Measurements from ENCODE around the gene USP21.

Gene USP21

DNA sequence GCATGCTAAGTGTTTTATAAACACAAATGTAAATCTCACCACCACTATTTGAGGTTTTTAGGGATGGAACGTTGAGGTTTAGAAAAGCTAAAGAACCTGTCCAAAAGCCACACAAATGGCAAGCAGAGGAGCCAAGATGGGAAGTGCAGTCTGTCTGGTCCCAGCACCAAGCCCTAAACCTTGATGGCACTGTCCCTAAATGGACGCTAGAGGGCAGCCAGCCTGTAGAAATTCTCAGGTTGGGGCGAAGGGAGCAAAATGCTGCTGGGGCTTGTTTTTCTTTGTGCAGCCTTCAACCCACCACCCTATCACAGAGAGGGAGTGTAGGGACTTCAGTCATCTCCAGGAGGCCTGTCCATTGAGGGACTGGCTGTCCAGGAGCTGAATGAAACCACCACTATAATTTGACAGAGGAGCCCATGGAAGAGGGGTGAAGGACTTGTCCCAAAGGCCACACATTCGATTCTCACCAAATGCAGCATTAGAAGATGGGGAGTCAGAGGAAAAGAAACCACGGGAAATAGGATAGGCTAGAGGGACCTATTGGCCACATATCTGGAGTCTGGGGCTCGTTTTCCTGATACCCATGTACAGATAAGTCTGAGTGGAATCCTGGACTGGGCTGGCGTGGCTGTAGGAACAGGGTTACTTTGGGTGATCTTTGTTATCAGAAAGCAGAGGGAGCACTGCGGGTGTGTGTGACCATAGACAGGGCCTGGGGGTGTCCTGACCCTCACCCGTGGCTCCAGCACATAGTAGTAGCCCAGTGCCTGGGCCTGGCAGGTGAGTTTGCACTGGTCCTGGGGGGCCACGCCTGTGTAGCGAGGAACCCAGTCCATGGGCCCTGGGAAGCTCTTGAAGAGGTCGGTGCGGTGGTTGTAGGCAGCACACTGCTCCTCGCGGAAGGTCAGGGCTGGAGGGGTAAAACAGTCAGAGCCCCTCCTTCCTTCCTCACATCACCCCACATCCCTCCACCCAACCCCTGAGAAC, 33.5 kb downstream of the USP21 start:
- H3K27me3 ChIP-seq (ENCODE audit: control insufficient read depth, insufficient read depth, low read length): peaks cover 10% of the 10 kb centered on the region
- no peak overlapping the region for H3K9ac ChIP-seq (ENCODE audit: low read length)
- H3K4me1 ChIP-seq (ENCODE audit: control insufficient read depth, insufficient read depth, low read length): peaks cover 10% of the 10 kb centered on the region
- H3K4me3 ChIP-seq (ENCODE audit: low read length): no peak overlapping the region
- no peaks in the 10 kb centered on the region for H3K36me3 ChIP-seq (ENCODE audit: control insufficient read depth, insufficient read depth, low read length)
- no peaks in the 10 kb centered on the region for H3K9me3 ChIP-seq (ENCODE audit: control insufficient read depth, low read length)

DNA sequence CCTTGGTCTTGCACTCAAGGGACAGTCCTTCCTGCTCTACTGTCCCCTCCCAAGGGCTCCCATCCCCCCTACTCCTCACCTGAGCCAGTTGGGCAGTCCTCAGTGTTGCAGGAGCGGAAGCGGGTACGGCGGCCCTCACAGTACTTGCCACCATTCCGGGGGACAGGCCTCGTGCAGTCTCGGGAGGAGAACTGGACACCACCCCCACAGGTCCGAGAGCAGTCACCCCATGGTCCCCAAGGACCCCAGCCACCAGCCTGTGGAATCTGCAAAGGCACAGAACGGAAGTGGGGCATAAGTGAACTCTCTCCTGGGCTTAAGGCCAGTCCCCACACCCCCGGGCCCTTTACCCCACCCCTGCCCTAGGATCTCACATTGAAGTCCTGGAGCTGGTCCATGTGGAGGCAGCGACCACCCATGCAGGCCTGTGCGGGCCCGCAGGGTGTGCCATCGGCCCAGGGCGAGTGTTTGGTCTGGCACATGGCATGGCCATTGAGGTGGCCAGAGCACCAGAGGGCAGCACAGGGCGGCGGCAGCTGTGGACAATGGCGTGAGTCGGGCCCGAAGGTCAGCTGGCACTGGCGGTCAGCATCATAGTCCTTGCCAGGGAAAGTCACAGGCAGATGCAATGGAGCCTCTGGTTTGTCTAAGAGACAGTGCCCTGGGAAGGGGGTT, 34.4 kb downstream of the USP21 start:
- H3K36me3 ChIP-seq (ENCODE audit: control insufficient read depth, insufficient read depth, low read length): no peaks in the 10 kb centered on the region
- no peak overlapping the region for H3K4me3 ChIP-seq (ENCODE audit: low read length)
- H3K9me3 ChIP-seq (ENCODE audit: control insufficient read depth, low read length): no peaks in the 10 kb centered on the region
- peaks cover 15% of the 10 kb centered on the region for H3K4me1 ChIP-seq (ENCODE audit: control insufficient read depth, insufficient read depth, low read length)
- no peak overlapping the region for H3K9ac ChIP-seq (ENCODE audit: low read length)
- peaks cover 10% of the 10 kb centered on the region for H3K27me3 ChIP-seq (ENCODE audit: control insufficient read depth, insufficient read depth, low read length)

DNA sequence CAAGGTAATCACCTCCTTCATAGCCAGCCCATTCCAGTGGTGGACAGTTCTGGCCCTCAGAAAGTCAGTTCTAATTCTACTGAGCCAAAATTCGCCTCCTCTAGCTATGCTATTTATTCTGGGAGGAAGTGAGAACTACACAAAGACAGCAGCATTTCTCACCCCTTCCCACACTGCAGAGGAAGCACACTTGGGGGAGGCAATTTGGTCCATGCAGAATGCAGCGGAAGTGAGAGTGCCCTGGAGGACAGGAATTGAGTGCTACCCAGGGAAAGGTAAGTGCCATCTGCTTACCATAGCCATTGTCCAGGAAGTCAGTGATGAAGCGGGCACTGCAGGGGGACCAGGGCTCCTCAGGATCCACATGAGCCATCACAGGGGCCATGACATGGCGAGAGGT, 35.9 kb downstream of the USP21 start:
- no peaks in the 10 kb centered on the region for H3K36me3 ChIP-seq (ENCODE audit: control insufficient read depth, insufficient read depth, low read length)
- H3K9ac ChIP-seq (ENCODE audit: low read length): no peak overlapping the region
- H3K9me3 ChIP-seq (ENCODE audit: control insufficient read depth, low read length): no peaks in the 10 kb centered on the region
- peaks cover 10% of the 10 kb centered on the region for H3K27me3 ChIP-seq (ENCODE audit: control insufficient read depth, insufficient read depth, low read length)
- H3K4me3 ChIP-seq (ENCODE audit: low read length): no peak overlapping the region
- peaks cover 18% of the 10 kb centered on the region for H3K4me1 ChIP-seq (ENCODE audit: control insufficient read depth, insufficient read depth, low read length)

- Histone ChIP-seq H3K36me3 (ENCODE audit: control insufficient read depth, insufficient read depth, low read length) (no peaks in the 10 kb centered on the region), H3K4me3 (ENCODE audit: low read length) (no peak overlapping the region), H3K9ac (ENCODE audit: low read length) (peak overlapping the region; percentile 18), H3K9me3 (ENCODE audit: control insufficient read depth, low read length) (no peaks in the 10 kb centered on the region), H3K4me1 (ENCODE audit: control insufficient read depth, insufficient read depth, low read length) (peaks cover 28% of the 10 kb centered on the region), H3K27me3 (ENCODE audit: control insufficient read depth, insufficient read depth, low read length) (peaks cover 6% of the 10 kb centered on the region)
These were observed 36.8 kb downstream of the USP21 start for GRCh38 chr1:161196111-161196510.

DNA sequence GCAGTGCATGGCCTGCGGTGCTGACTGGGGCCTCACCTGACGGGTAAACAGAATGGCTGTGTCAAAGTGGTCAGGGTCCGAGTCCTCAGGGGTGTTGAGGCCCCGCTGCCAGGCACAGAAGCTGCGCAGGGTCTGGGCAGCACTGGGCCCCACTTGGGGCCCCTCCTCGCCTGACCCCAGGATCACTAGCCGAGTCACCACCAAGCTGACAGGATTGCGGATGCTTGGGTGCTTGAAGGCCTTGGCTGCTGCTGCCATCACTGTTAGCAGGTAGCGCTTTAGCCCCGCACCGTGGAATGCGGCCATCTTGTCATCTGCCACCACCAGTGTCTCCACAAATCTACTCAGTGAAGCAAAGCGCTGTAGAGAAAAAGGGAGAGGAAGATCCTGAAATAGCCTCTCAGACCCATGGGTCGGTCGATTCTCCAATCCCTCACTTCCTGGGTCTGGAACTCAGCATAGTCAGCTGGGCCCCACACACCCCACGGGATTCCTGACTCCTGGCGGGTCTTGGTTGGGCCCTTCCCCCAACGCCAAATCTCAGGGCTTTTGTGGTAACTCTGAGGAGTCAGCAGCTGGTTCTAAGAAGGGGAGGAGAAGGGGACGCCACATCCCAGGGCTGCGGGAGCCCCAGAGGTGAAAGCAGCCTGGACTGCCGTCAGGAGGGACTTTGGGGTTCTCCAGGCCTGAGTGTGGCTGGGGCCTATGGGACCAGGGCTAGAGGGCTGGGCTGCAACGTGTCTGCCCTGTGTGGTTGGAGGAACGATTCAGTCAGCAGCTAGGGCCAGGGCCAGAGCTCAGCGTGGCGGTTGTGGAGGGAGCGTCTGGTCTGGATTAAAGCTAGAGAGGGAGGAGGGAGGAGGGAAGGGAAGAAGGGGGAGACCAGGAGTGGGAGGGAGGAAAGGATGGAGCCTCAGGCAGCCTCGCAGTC, 37.5 kb downstream of the USP21 start:
- peaks cover 35% of the 10 kb centered on the region for H3K4me1 ChIP-seq (ENCODE audit: control insufficient read depth, insufficient read depth, low read length)
- peaks cover 3% of the 10 kb centered on the region for H3K27me3 ChIP-seq (ENCODE audit: control insufficient read depth, insufficient read depth, low read length)
- H3K4me3 ChIP-seq (ENCODE audit: low read length): no peak overlapping the region
- no peaks in the 10 kb centered on the region for H3K36me3 ChIP-seq (ENCODE audit: control insufficient read depth, insufficient read depth, low read length)
- H3K9ac ChIP-seq (ENCODE audit: low read length): peak overlapping the region; percentile 45
- H3K9me3 ChIP-seq (ENCODE audit: control insufficient read depth, low read length): no peaks in the 10 kb centered on the region

DNA sequence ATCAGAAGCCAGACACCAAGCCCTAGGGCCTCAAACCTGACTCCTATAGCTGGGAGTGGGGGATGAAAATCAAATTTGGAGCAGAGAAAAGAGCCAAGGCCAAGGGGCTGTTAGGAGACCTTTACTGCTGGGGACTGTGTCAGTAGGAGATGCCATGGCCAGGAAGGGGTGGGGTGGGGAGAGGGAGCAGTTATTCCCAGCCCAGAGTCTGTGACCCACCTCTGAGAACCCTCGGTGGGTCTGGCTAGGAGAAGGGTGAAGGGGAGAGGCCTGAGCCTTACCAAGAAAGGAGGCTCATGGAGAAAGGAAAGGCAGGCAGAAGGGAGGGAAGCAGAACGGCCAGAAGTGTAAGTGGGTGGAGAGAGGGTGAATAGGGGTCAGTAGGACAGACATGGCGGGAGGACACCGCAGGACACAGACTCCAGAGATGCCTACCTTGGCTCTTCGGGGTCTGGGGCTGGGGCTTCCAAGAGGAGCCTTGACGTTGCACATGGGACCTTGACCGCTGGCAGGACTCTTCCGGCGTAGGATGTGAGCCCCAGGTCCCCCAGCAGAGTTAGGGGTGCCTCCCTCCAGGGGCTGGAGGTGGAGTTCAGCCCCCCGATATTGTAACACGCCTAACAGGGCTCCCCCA, 38.4 kb downstream of the USP21 start:
- Histone ChIP-seq H3K9me3 (ENCODE audit: control insufficient read depth, low read length) (no peaks in the 10 kb centered on the region), H3K4me3 (ENCODE audit: low read length) (no peak overlapping the region), H3K36me3 (ENCODE audit: control insufficient read depth, insufficient read depth, low read length) (no peaks in the 10 kb centered on the region), H3K4me1 (ENCODE audit: control insufficient read depth, insufficient read depth, low read length) (peaks cover 36% of the 10 kb centered on the region), H3K9ac (ENCODE audit: low read length) (peak overlapping the region; percentile 46), H3K27me3 (ENCODE audit: control insufficient read depth, insufficient read depth, low read length) (no peaks in the 10 kb centered on the region)

- Histone ChIP-seq H3K4me1 (ENCODE audit: control insufficient read depth, insufficient read depth, low read length) (peaks cover 42% of the 10 kb centered on the region), H3K9me3 (ENCODE audit: control insufficient read depth, low read length) (no peaks in the 10 kb centered on the region), H3K27me3 (ENCODE audit: control insufficient read depth, insufficient read depth, low read length) (no peaks in the 10 kb centered on the region), H3K36me3 (ENCODE audit: control insufficient read depth, insufficient read depth, low read length) (no peaks in the 10 kb centered on the region), H3K9ac (ENCODE audit: low read length) (peak overlapping the region; percentile 46), H3K4me3 (ENCODE audit: low read length) (no peak overlapping the region)
These were observed 39.0 kb downstream of the USP21 start for GRCh38 chr1:161198194-161198896.

GRCh38 chr1:161198897-161199431, 39.7 kb downstream of the USP21 start, which contains the start of gene ADAMTS4:
ADAMTS4 (minus strand) TSS chr1:161199054; CDS start chr1:161198627, 427 bp downstream.
- peak within 1 kb of the TSS; percentile 46 for H3K9ac ChIP-seq (ENCODE audit: low read length)
- H3K4me1 ChIP-seq (ENCODE audit: control insufficient read depth, insufficient read depth, low read length): peaks cover 46% of the 10 kb centered on the region
- no peaks in the 10 kb centered on the region for H3K9me3 ChIP-seq (ENCODE audit: control insufficient read depth, low read length)
- no peaks in the 10 kb centered on the region for H3K36me3 ChIP-seq (ENCODE audit: control insufficient read depth, insufficient read depth, low read length)
- no peaks in the 10 kb centered on the region for H3K27me3 ChIP-seq (ENCODE audit: control insufficient read depth, insufficient read depth, low read length)
- no peak within 1 kb of the TSS for H3K4me3 ChIP-seq (ENCODE audit: low read length)

GRCh38 chr1:161199506-161200139, 40.3 kb downstream of the USP21 start:
- Histone ChIP-seq H3K9ac (ENCODE audit: low read length) (peak overlapping the region; percentile 99), H3K9me3 (ENCODE audit: control insufficient read depth, low read length) (no peaks in the 10 kb centered on the region), H3K36me3 (ENCODE audit: control insufficient read depth, insufficient read depth, low read length) (no peaks in the 10 kb centered on the region), H3K27me3 (ENCODE audit: control insufficient read depth, insufficient read depth, low read length) (no peaks in the 10 kb centered on the region), H3K4me1 (ENCODE audit: control insufficient read depth, insufficient read depth, low read length) (peaks cover 46% of the 10 kb centered on the region), H3K4me3 (ENCODE audit: low read length) (no peak overlapping the region)

DNA sequence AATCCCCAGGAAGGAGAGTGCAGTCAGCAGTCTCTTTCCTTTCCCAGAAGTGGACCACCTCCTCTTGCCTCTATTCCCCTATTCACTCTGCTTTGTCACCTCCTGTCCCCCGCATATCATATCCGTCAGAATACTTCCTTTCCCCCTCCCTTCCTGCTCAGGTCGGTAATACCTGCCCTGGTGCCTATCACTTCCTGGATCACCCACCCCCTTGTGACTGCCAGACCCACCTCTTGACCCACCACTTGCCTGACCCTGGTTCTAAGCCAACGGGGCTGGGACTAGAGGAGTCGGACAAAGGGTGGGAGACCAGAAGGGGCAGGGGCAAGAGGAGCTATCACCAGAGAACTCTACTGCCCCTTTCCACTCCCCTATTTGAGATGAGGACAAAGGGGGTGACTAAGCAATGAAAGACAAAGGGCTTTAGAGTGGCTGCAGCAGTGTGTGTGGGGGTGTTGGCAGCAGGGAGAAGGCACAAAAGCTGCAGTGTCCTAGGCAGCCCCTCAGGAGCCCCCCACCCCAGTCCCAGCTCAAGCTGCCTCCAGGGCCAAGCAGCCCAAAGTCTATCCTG, 41.2 kb downstream of the USP21 start:
- H3K9ac ChIP-seq (ENCODE audit: low read length): peak overlapping the region; percentile 99
- H3K36me3 ChIP-seq (ENCODE audit: control insufficient read depth, insufficient read depth, low read length): no peaks in the 10 kb centered on the region
- H3K4me1 ChIP-seq (ENCODE audit: control insufficient read depth, insufficient read depth, low read length): peaks cover 46% of the 10 kb centered on the region
- no peaks in the 10 kb centered on the region for H3K27me3 ChIP-seq (ENCODE audit: control insufficient read depth, insufficient read depth, low read length)
- H3K9me3 ChIP-seq (ENCODE audit: control insufficient read depth, low read length): no peaks in the 10 kb centered on the region
- H3K4me3 ChIP-seq (ENCODE audit: low read length): no peak overlapping the region
